Astrocyte (in vitro differentiated cells and primary cell): ENCODE data around the gene EBLN1.

ENCODE experiments used
- EZH2 ChIP-seq: IDR thresholded peaks from 2 replicates; pipeline ENCODE4 v1.6.1; 2012; ENCODE audit warnings: mild to moderate bottlenecking, low read length, inconsistent platforms; ENCODE audit not compliant: insufficient read depth
- TF ChIP-seq, protein P1 (sequence below): IDR thresholded peaks from 2 replicates; pipeline ENCODE4 v1.5.1; 2011; ENCODE audit warnings: low read depth, mild to moderate bottlenecking, inconsistent platforms, low read length, moderate library complexity; ENCODE audit not compliant: insufficient read depth

DNA sequence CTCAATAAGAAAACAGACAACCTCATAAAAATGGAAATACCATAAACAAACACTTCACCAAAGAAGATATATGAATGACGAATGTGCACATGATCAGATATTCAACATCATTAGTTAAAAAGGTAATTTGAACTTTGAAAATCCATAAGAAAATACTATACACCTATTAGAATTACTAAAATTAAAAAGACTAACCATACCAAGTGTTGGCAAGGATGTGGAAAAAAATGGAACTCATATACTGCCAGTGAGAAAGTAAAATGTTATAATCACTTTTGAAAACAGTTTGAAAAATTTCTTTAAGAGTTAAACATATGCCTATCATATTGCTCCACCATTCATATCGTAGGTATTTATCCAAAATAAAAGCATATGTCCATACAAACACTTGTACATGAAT is 37.1 kb downstream of the EBLN1 start:
- TF ChIP-seq, protein P1, sequence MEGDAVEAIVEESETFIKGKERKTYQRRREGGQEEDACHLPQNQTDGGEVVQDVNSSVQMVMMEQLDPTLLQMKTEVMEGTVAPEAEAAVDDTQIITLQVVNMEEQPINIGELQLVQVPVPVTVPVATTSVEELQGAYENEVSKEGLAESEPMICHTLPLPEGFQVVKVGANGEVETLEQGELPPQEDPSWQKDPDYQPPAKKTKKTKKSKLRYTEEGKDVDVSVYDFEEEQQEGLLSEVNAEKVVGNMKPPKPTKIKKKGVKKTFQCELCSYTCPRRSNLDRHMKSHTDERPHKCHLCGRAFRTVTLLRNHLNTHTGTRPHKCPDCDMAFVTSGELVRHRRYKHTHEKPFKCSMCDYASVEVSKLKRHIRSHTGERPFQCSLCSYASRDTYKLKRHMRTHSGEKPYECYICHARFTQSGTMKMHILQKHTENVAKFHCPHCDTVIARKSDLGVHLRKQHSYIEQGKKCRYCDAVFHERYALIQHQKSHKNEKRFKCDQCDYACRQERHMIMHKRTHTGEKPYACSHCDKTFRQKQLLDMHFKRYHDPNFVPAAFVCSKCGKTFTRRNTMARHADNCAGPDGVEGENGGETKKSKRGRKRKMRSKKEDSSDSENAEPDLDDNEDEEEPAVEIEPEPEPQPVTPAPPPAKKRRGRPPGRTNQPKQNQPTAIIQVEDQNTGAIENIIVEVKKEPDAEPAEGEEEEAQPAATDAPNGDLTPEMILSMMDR, result no peak
- no peak for TF ChIP-seq EZH2
